KOPT-K1 (cell line): ENCODE data around the gene AK9.

Experiments used
- H3K27ac ChIP-seq: fragments of 200-600 bp; sonication (generic); 2 replicates; pipeline ENCODE4 v1.5.1; 2016; ENCODE audit warnings: antibody characterized with exemption, mild to moderate bottlenecking, low read depth, low read length; ENCODE audit not compliant: poor library complexity, severe bottlenecking
- H3K36me3 ChIP-seq: fragments of 200-600 bp; sonication (generic); 2 replicates; pipeline ENCODE4 v1.5.1; 2017; ENCODE audit warnings: antibody characterized with exemption, mild to moderate bottlenecking, low read length, moderate library complexity; ENCODE audit not compliant: insufficient read depth
- H3K9me3 ChIP-seq: fragments of 200-600 bp; sonication (generic); 2 replicates; pipeline ENCODE4 v1.5.1; 2017; ENCODE audit warnings: antibody characterized with exemption, low read length, mild to moderate bottlenecking; ENCODE audit not compliant: insufficient read depth, poor library complexity, severe bottlenecking

Gene AK9

DNA sequence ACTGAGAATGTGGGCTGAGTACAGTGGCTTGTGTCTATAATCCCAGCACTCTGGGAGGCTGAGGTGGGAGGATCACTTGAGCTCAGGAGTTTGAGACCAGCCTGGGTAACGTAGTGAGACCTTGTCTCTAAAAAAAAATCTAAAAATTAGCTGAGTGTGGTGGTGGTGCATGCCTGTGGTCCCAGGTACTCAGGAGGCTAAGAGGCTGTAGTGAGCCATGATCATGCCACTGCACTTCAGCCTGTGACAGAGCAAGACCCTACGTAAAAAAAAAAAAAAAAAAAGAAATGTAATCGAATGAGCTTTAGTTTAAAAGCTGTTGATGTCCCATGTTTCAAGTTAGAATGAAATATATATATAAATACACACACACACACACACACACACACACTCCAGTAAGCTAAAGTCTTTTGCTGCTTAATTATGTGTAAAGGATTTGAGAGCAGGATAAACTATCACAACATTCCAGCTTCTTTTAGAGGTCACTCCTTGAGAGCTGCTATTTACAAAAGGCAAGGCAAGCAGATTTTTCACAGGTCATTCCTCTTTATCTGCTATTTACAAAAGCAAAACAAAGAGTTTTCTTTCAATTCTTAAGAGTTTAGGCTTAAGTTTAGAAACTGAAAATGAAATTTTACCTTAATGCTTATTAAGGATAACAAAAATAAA, 230.7 kb downstream of the AK9 start:
- H3K27ac ChIP-seq: no peak overlapping the region
- peaks cover 42% of the 10 kb centered on the region for H3K36me3 ChIP-seq
- no peaks in the 10 kb centered on the region for H3K9me3 ChIP-seq

DNA sequence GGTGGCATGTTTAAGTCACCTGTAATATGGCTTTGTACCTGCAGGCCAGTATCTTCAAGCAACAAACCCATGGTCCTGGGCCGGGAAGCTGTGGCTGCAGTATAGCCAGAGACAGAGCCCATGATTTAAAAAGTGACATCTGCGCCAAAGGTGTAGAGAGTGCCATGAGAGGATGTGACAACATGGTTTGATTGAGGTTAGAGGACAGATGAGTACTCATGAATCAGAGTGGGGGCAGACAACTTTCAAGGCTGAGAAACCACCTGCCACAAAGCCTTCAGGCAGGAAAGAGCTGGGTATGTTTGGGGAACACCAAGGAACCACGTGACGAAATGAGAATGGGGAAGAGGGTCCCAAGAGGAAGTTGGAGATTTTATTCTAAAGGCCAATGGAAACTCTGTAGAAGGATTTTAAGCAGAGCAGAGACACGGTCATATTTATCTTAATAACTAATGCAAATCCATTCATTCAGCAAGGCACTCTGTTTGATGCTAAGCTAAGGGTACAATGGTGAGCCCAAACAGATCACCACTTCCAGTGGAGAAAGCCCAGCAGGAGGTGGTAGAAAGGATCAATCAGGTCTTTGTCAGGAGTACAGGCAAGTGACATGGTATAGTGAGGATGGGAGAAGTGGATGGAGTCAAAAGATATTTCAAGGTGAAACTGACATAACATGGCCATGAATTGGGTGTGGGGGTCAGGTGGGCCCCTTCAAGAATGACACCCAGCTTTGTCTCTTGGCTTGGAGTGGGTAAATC, 232.0 kb downstream of the AK9 start:
- peaks cover 28% of the 10 kb centered on the region for H3K36me3 ChIP-seq
- no peak overlapping the region for H3K27ac ChIP-seq
- H3K9me3 ChIP-seq: no peaks in the 10 kb centered on the region

GRCh38 chr6:109457562-109457996, 233.4 kb downstream of the AK9 start:
- Histone ChIP-seq H3K36me3 (peaks cover 16% of the 10 kb centered on the region), H3K27ac (no peak overlapping the region), H3K9me3 (no peaks in the 10 kb centered on the region)

DNA sequence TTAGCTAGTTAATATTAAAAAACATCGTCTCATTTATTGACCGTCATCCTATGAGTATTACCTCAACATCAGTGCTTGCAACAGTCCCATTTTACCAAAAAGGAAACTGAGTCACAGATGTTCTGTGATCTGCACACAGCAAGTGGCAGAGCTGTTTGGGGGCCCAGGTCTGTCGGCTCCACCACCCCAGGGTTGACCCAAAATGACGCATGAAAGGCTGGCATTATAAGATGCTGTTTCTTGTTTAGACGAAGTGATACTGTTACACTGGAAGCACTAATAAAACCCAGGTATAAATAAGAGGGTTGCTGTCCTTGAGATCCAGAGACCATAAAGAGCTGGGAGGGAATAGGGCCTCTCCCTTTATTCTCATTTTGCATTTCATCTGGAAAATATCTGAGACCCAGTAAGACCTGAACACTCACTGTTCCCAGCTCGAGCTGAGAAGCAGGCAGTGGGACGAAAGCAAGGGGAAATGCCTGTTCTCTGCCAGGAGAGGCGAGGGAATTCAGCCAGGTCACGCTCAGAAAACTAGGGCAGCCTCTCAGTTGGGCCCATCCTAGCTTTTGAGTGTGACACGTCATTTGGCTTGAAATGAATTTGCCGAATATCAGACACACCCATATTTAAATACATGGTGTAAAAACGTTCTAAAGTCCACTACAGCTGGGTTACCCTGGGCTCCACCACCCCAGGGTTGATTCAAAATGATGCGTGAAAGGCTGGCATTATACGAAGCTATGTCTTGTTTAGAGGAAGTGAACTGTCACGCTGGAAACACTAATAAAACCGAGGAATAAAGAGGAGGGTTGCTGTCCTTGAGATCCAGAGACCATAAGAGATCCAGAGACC, 234.1 kb downstream of the AK9 start:
- peaks cover 15% of the 10 kb centered on the region for H3K36me3 ChIP-seq
- H3K9me3 ChIP-seq: no peaks in the 10 kb centered on the region
- H3K27ac ChIP-seq: no peak overlapping the region

- H3K9me3 ChIP-seq: no peaks in the 10 kb centered on the region
- peaks cover 14% of the 10 kb centered on the region for H3K36me3 ChIP-seq
- H3K27ac ChIP-seq: peak overlapping the region; percentile 84
Measured at GRCh38 chr6:109456111-109456583, 234.9 kb downstream of the AK9 start.

DNA sequence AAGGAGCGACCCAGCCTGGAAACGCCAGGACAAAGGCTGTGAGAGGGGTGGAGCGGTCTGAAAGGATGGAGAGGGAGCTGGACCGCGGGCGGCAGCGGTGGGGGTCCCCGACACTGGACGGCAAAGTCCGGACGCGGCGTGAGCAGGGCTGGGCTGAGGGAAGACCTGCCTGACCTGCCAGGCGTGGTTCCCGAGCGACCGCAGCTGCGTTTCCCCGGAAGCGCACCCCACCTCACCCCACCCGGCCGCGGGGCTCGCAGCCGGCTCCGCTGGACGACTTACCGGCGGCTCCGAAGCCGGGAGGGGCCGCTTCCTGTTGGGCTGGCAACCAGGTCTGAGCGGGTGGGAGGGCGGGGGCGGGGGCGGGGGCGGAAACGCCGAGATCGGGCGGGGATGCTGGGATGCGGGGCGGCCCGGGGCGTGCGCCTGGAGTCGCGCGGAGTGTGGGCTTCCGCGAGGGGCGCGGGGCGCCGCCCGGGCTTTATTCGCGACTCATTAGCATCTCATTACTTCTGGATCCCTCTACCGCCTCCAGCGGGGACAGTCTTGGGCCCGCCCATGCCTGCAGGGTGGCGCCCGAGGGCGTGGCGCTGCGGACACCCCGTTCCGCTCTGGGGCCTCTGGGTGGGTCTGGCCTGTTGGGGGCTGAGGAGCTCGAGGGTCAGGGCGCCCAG, 235.4 kb downstream of the AK9 start, which contains the start of gene MICAL1:
TSS of gene MICAL1 (minus strand) at position 336 of the 674 bp plus-strand sequence. CDS start 1,576 bp downstream, outside the sequence.
- Histone ChIP-seq H3K27ac (peak within 1 kb of the TSS; percentile 84), H3K9me3 (no peaks in the 10 kb centered on the region), H3K36me3 (peaks cover 12% of the 10 kb centered on the region)

GRCh38 chr6:109454496-109455436, 236.2 kb downstream of the AK9 start:
- H3K27ac ChIP-seq: peak overlapping the region; percentile 84
- H3K9me3 ChIP-seq: no peaks in the 10 kb centered on the region
- peaks cover 12% of the 10 kb centered on the region for H3K36me3 ChIP-seq

GRCh38 chr6:109453594-109454495, 237.2 kb downstream of the AK9 start:
- no peaks in the 10 kb centered on the region for H3K9me3 ChIP-seq
- peaks cover 12% of the 10 kb centered on the region for H3K36me3 ChIP-seq
- H3K27ac ChIP-seq: peak overlapping the region; percentile 84

DNA sequence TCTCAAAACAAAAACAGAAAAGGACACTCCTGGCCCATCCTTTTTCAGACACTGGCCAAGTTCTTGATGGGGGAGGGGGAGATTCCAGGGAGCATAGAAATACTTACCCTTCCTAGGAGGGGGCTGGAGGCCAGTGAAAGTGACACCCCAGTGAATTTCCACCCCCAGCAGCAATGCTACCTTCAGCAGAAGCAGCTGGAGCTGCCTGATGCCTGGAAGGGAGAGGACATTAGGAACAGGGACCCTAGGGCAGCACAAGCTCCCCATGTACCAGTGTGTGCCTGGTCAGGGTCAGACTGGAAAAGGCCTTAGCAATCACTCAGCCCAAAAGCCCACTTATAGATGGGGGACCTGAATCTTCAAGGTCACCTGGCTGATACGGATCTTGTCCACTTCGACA, 237.8 kb downstream of the AK9 start:
- peaks cover 12% of the 10 kb centered on the region for H3K36me3 ChIP-seq
- no peaks in the 10 kb centered on the region for H3K9me3 ChIP-seq
- H3K27ac ChIP-seq: peak overlapping the region; percentile 84

GRCh38 chr6:109452181-109452580, 238.8 kb downstream of the AK9 start:
- no peaks in the 10 kb centered on the region for H3K9me3 ChIP-seq
- H3K27ac ChIP-seq: no peak overlapping the region
- H3K36me3 ChIP-seq: peaks cover 13% of the 10 kb centered on the region

GRCh38 chr6:109451376-109451775, 239.6 kb downstream of the AK9 start:
- no peaks in the 10 kb centered on the region for H3K9me3 ChIP-seq
- no peak overlapping the region for H3K27ac ChIP-seq
- peaks cover 21% of the 10 kb centered on the region for H3K36me3 ChIP-seq

GRCh38 chr6:109450801-109451200, 240.2 kb downstream of the AK9 start:
- Histone ChIP-seq H3K36me3 (peaks cover 27% of the 10 kb centered on the region), H3K9me3 (no peaks in the 10 kb centered on the region), H3K27ac (no peak overlapping the region)
